Esophagus squamous epithelium (tissue), 5 donors: ENCODE data around the gene PRKAA2. TPM values are rescaled to one million over a fixed set of nuclear protein-coding genes. Genes with fewer than 3 reads are reported as not detected.
"Not testable (repeated sequence)": the region's sequence is repeated elsewhere in the genome, so short reads cannot be mapped to it uniquely, and the experiment has no call there.

Experiments
- DNase-seq: peaks from one replicate; lab custom pipeline; 2025; lab: John Stamatoyannopoulos, UW
- H3K27ac ChIP-seq, 4 donors: fragments of 200-600 bp; sonication (generic); one replicate each; pipeline ENCODE4 v1.5.1; 2016 to 2019; ENCODE audit warnings: mild to moderate bottlenecking in 1 of 4
- H3K27me3 ChIP-seq, 4 donors: fragments of 200-600 bp; sonication (generic); 1 replicate in 3 of 4; 2 replicates in 1 of 4; pipeline versions ENCODE4 v1.5.1 to v1.6.0; 2017 to 2021; ENCODE audit warnings: antibody characterized with exemption in 1 of 4
- H3K36me3 ChIP-seq, 3 donors: fragments of 200-600 bp; sonication (generic); one replicate each; pipeline ENCODE4 v1.5.1; 2016 to 2019
- H3K4me1 ChIP-seq, 3 donors: fragments of 200-600 bp; sonication (generic); one replicate each; pipeline ENCODE4 v1.5.1; 2017 to 2019
- H3K4me3 ChIP-seq, 4 donors: fragments of 200-600 bp; sonication (generic); 1 replicate in 3 of 4; 2 replicates in 1 of 4; pipeline ENCODE4 v1.5.1; 2016 to 2019; ENCODE audit warnings: mild to moderate bottlenecking in 2 of 4, moderate library complexity in 1 of 4
- H3K9me3 ChIP-seq, 3 donors: fragments of 200-600 bp; sonication (generic); one replicate each; pipeline ENCODE4 v1.5.1; 2016 to 2019
- CTCF ChIP-seq, 6 experiments: fragments of 450-650 bp in 4 of 6; fragments of 200-600 bp in 2 of 6; sonication (generic) in 2 of 6; IDR thresholded peaks; one replicate each; pipeline ENCODE4 v1.5.1; 2016 to 2019; ENCODE audit warnings: antibody characterized with exemption in 6 of 6, mild to moderate bottlenecking in 4 of 6, moderate library complexity in 4 of 6
- POLR2A ChIP-seq, 4 donors: fragments of 450-650 bp; IDR thresholded peaks; one replicate each; pipeline ENCODE4 v1.6.1; 2017; ENCODE audit warnings: antibody characterized with exemption in 4 of 4, mild to moderate bottlenecking in 4 of 4, moderate library complexity in 3 of 4
- WGBS, 2 donors: methylation state at CpG; one replicate each; pipeline ENCODE4 v1.1.5; 2018; 5-methylcytosine and 5-hydroxymethylcytosine counted together
- intact Hi-C: fragments of 100-400 bp; cut with DNase I; formaldehyde crosslinking; loops from one replicate; pipeline ENCODE4 v1.15.0; 2022
- total RNA-seq, 4 donors: library from RNA; depleted of rRNA; stranded (reverse); fragments of >200 nt; gene quantifications; one replicate each; pipeline ENCODE4 v1.1.0, GENCODE V29; 2016
- donor health status: DM: yes; HTN: yes; CAD: no.

The PRKAA2 gene
- 1 to 10 TPM; 1.1 to 9.0 (median 3.4) TPM for total RNA-seq

- 1% methylated on average over 23 to 24 of the region's 103 CpGs for WGBS, 2 donors
- peak within 1 kb of the TSS; percentile 56 to 79 (median 69) for H3K4me3 ChIP-seq
- no peak for DNase-seq
- peak in 1 of 4 donors; percentile 9 for TF ChIP-seq POLR2A (IDR thresholded peaks at IDR 0.05)
- no peak for TF ChIP-seq CTCF (IDR thresholded peaks at IDR 0.05)
- peaks cover 0 to 15% (median 0%) of the 10 kb centered on the region in 4 donors for H3K27me3 ChIP-seq
- intact Hi-C loops: no loop called here
- H3K9me3 ChIP-seq: no peaks in the 10 kb centered on the region
- peak within 1 kb of the TSS; percentile 62 to 86 (median 82) for H3K27ac ChIP-seq
- H3K4me1 ChIP-seq: peaks cover 0 to 35% (median 5%) of the 10 kb centered on the region in 3 donors
- H3K36me3 ChIP-seq: no peaks in the 10 kb centered on the region
Observed at GRCh38 chr1:56644919-56645676, at the start of gene PRKAA2. PRKAA2 (plus strand) TSS chr1:56645314; CDS start chr1:56645388, 74 bp downstream.

- H3K4me3 ChIP-seq, H3K27me3 ChIP-seq, H3K4me1 ChIP-seq, H3K36me3 ChIP-seq, intact Hi-C loops, H3K9me3 ChIP-seq, DNase-seq, H3K27ac ChIP-seq: not testable (repeated sequence)
- WGBS, 2 donors: 92 to 94% methylated on average over 3 to 4 of the region's 5 CpGs
Observed at GRCh38 chr1:56595397-56596191, 49.5 kb upstream of the PRKAA2 start.

GRCh38 chr1:56610097-56610496, 35.0 kb upstream of the PRKAA2 start:
- H3K9me3 ChIP-seq, H3K4me3 ChIP-seq, H3K27ac ChIP-seq, H3K27me3 ChIP-seq, H3K36me3 ChIP-seq, DNase-seq, H3K4me1 ChIP-seq, intact Hi-C loops: not testable (repeated sequence)
- 49 to 66% methylated on average over 2 of the region's 2 CpGs for WGBS, 2 donors

GRCh38 chr1:56610770-56611169, 34.3 kb upstream of the PRKAA2 start:
- H3K9me3 ChIP-seq, H3K4me1 ChIP-seq, H3K4me3 ChIP-seq, H3K27ac ChIP-seq, intact Hi-C loops, H3K27me3 ChIP-seq, H3K36me3 ChIP-seq, DNase-seq: not testable (repeated sequence)
- WGBS, 2 donors: 59 to 82% methylated on average over 6 of the region's 6 CpGs

GRCh38 chr1:56617141-56617540, 28.0 kb upstream of the PRKAA2 start:
- no peak overlapping the region for H3K4me3 ChIP-seq
- intact Hi-C loops: no loop called here

More at GRCh38 chr1:56617141-56617540, 28.0 kb upstream of the PRKAA2 start:
- H3K27me3 ChIP-seq: no peaks in the 10 kb centered on the region
- H3K4me1 ChIP-seq: no peaks in the 10 kb centered on the region
- WGBS, 2 donors: 42 to 68% methylated on average over 2 of the region's 2 CpGs
- H3K36me3 ChIP-seq: no peaks in the 10 kb centered on the region
- peaks cover 0 to 6% (median 0%) of the 10 kb centered on the region in 3 donors for H3K9me3 ChIP-seq
- no peak overlapping the region for H3K27ac ChIP-seq
- TF ChIP-seq POLR2A (IDR thresholded peaks at IDR 0.05) (no peak), CTCF (IDR thresholded peaks at IDR 0.05) (no peak)
- DNase-seq: no peak
